C4-2B (cell line): ENCODE measurements around the gene MTSS2.

Experiments
- H3K27ac ChIP-seq: fragments of 450-650 bp; 2 replicates; pipeline ENCODE4 v1.5.1; 2017
- ZFX ChIP-seq: fragments of 450-650 bp; IDR thresholded peaks from 2 replicates; pipeline ENCODE4 v1.6.1; 2017
- TF ChIP-seq, protein P1 (sequence below): fragments of 450-650 bp; conservative IDR thresholded peaks from 2 replicates; pipeline ENCODE4 v1.5.1; 2017; ENCODE audit warnings: mild to moderate bottlenecking

MTSS2 gene

DNA sequence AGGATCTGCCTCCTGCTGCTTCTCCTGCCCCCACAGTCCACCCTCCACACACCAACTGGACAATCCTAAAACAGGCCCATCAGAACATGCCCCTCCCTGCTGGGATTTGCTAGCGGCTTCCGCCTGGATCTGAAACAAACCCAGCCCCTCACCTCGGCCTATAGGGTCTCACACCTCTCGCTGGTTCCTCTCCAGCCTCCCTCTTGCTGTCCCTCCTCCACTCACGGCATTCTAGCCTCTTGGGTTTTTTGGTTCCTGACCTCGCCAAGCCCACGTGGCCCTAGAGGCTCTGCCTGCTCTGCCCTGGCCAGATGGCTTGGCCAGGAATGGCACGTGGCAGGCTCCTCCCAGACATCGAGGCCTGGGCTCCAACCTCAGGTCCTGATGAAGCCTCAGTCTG lies 15.7 kb upstream of the MTSS2 start:
- H3K27ac ChIP-seq, result no peak overlapping the region; the same call in 1 of the 2 replicates
- TF ChIP-seq ZFX, result no peak
- TF ChIP-seq, protein P1, sequence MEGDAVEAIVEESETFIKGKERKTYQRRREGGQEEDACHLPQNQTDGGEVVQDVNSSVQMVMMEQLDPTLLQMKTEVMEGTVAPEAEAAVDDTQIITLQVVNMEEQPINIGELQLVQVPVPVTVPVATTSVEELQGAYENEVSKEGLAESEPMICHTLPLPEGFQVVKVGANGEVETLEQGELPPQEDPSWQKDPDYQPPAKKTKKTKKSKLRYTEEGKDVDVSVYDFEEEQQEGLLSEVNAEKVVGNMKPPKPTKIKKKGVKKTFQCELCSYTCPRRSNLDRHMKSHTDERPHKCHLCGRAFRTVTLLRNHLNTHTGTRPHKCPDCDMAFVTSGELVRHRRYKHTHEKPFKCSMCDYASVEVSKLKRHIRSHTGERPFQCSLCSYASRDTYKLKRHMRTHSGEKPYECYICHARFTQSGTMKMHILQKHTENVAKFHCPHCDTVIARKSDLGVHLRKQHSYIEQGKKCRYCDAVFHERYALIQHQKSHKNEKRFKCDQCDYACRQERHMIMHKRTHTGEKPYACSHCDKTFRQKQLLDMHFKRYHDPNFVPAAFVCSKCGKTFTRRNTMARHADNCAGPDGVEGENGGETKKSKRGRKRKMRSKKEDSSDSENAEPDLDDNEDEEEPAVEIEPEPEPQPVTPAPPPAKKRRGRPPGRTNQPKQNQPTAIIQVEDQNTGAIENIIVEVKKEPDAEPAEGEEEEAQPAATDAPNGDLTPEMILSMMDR, result no peak

DNA sequence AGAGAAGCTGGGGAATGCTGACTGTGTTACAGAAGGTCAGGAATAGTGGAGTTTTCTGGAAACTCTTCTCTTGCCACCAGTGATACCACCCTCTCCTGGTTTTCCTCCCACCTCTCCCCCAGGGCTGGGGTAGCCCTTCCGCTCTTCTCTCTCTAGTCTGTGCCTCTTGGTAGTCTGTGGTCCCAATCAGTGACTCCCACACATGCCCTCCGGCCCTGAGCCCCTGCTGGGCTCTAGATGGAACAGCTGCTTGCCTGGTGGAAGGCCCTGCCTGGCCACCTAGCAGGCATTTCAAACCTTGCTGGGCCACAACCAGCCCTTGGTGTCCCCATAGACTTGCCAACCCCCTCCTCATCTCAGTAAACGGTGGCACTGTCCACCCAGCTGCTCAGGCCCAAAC lies 15.2 kb upstream of the MTSS2 start:
- TF ChIP-seq, protein P1, result no peak
- no peak for TF ChIP-seq ZFX
- H3K27ac ChIP-seq, result no peak overlapping the region; the same call in 1 of the 2 replicates

DNA sequence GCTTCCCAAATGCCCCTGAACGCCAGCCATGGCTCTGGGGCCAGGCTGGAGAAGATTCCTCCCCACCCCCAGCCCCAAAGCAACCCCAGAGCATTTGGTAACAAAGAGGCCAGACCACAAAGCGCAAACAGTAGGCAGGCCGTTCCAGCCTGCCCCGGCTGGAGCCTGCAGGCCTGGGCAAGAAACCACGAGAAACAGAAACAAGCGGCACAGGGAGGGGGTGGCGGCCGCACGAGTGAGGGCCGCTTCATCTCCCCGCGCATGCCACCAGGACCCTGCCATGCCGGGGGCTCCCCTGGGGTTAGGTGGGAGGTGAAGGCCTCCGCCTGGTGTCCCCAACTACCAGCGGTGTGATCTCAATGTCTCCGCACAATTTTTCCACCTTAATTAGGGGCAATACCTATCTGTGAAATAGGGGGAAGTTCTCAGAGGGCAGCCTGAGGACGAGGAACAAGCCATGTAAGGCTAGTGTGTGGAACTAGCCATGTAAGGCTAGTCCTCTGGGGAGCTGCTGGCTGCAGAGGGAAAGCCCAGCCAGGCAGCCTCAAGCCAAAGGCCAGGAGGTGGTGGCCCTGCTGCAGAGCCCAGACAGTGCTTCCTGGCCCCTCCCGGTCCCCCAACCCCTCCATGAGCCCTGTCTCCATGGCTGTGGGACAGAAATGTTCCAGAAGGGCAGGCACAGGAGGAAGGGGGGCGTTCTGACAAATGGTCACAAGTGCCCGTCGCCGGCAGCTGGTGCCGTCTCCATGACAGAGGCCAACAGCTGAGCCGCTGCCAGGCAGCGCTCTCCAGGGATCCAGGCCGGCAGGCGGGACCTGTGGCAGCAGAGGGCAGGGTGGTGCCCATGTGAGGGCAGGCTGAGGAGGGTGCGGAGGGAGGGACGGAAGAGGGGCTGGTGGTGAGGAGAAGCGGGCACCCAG lies 14.5 kb upstream of the MTSS2 start:
- TF ChIP-seq ZFX, result no peak
- TF ChIP-seq, protein P1, result no peak
- H3K27ac ChIP-seq, result no peak overlapping the region

DNA sequence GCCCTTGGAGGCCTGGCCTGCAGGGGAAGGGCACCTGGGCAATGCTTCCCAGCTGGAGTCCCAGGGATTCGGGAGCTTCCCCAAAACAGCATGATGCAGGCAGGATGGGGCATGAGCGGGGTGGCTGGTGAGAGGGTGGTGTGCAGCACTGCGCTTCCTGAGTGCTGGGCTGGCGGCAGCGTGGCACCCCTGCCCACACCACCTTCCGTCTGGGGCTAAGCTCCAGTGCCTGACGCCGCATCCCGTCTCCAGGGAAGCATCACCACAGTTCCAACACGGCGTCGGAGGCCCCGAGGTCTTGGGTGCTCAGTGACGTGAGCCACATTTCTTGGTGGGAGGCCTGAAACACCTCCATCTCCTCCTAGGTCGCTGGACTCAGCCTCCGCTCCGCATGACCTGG lies 13.8 kb upstream of the MTSS2 start:
- TF ChIP-seq, protein P1, result no peak
- TF ChIP-seq ZFX, result no peak
- no peak overlapping the region for H3K27ac ChIP-seq

DNA sequence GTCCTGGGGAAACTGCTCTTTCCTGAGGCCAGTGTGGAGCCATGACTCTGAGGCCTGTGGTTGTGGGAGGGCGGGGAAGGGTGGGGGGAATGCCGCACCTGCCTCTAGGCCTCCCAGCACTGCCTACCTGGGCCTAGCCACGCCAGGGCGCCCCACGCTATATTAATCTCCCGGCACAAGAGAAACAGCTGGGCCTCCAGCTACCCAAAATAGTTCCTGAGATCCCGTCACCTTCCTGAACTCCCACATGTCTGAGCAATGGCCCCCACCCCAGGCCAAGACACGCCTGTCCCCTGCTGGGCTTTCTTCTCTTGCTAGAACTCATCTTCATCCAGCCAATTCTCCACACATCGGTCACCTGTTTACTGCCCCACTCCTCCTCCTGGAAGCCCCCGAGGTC lies 13.0 kb upstream of the MTSS2 start:
- TF ChIP-seq, protein P1, result no peak
- TF ChIP-seq ZFX, result no peak
- no peak overlapping the region for H3K27ac ChIP-seq

DNA sequence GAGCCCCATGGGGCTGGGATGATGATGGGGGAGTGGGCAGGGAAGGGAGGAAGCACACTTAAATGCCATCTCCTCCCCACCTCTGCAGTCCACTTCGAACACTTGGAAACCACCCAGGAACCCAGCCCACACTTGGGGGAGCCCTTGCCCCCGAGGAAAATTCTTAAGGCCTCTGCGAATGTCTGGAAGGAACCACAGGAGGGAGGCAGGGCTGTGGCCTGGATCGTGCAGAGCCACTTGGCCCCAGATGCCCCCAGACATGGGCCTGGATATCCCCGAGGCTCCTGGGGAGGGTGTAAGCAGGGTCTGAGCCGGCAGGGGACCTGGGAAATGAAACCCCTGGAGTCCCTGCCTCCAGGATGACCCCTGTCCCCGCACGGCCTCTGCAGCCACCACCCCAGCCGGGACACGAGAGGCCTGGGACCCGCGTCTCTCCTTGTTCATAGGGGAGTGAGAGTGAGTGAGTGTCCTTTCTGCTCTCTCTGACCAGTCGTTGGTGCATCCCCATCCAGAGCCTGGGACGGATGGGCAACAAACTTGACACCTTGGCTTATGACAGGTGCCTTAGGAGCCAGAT lies 11.8 kb upstream of the MTSS2 start:
- TF ChIP-seq ZFX, result no peak
- TF ChIP-seq, protein P1, result no peak
- H3K27ac ChIP-seq, result peak overlapping the region; percentile 62

DNA sequence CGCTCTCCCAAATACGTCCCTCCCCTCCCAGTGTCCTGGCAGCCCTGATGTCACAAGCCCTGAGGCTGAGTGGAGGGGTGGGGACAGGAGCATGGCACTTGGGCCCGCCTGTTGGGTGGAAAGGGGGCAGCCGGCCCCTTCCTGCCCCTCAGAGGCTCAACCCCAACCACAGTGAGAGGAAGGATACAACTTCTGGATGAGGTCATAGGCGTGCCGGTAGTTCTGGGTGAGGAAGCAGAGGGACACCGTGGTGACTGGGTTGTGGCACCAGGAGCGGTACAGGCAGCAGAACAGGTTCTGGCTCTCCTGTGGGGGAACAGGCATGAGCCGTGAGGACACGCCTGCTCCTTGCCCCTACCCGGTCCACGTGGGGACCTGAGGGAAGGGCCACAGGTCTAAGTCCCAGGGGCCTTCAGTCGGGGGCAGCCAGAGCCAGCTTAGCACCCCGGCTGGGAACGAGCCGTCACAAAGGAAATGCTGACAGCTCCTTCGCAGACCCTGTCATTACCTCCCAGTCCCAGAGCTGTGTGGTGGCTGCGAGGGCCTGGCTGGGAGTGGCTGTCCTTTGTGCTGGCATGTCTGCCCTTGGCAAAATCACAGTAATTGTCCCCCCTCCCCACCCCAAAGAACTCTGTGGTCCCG lies 11.2 kb upstream of the MTSS2 start:
- TF ChIP-seq, protein P1, result no peak
- no peak for TF ChIP-seq ZFX
- H3K27ac ChIP-seq, result peak overlapping the region; percentile 62
